Measurements from ENCODE around the gene ATP5MC3.
"Not testable (repeated sequence)": the region's sequence is repeated elsewhere in the genome, so short reads cannot be mapped to it uniquely, and the experiment has no call there.

ATP5MC3 gene

DNA sequence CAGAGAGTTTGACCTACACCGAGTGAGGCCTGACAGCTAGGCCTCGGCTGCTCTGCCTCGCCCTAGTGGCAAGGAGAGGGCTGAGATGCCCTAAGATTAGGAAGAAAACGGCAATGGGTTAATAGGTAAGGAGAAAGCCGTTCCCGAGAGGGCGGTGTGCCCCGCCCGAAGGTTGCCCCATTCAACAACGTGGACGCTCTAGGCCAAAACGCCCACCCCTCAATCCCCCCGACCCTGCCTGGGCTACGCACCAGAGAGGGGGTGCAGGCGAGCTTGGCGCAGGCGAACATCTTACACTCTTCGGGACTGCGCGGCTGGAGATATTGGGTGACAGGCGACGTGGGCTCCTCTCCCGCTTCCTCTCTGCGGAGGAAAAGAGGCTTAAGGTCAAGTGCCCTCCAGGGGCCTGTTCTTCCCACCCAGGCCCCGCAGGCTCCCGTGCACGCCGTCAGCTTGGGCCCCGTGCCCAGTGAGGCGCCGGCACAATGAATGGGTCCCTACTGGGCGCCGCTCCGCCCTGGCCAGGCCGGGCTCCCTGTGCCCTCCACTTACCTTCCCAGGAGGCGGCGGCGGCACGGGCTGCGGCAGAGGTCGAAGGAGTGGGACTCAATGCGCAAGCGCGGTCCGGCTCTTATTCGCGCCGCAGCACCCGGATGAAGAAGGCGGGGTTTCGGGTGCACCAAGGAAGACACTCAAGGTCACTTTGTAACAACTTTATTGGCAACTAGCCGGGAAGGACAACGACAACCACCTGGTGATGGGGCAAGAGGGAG, at the start of gene ATP5MC3:
Gene ATP5MC3 (minus strand): TSS at position 607 of the 773 bp plus-strand sequence. CDS start 317 bp downstream, at position 290.
- peak; percentile 89 for DNase-seq

DNA sequence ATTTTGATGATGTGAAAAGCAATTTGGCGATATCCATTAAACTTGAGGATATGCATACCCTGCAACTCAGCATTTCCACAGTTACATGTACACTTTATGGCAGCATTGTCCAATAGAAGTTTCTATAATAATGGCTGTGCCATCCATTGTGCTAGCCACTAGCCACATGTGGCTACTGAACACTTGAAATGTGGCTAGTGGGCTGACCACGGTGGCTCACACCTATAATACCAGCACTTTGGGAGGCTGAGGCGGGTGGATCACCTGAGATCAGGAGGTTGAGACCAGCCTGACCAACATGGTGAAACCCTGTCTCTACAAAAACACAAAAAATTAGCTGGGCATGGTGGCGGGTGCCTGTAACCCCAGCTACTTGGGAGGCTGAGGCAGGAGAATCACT, 47.1 kb upstream of the ATP5MC3 start:
- not testable (repeated sequence) for DNase-seq

DNA sequence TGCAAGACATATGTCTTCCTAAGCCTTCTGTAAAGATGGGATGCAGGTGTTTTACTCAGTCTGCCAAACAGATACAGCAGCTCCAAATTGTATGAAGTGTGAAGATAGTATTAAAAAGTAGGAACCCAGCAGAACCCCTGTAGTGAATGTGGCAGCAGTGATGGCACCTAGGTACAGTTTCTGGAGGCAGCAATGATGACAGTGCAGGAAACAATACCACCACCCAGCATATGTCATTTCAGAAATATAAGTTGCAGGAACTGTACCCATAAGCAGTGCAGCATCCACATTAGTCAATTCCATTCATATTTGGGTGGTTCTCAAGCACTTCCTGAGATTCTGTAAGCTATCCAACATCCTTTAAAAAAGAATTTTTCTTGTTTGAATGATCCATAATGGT, 46.7 kb upstream of the ATP5MC3 start:
- no peak for DNase-seq

GRCh38 chr2:175227393-175227792, 45.9 kb upstream of the ATP5MC3 start:
- no peak for DNase-seq

GRCh38 chr2:175220075-175220474, 38.6 kb upstream of the ATP5MC3 start:
- DNase-seq = no peak

- DNase-seq = no peak
Observed at GRCh38 chr2:175218551-175218950, 37.0 kb upstream of the ATP5MC3 start.

GRCh38 chr2:175207741-175208438, 26.4 kb upstream of the ATP5MC3 start:
- no peak for DNase-seq

DNA sequence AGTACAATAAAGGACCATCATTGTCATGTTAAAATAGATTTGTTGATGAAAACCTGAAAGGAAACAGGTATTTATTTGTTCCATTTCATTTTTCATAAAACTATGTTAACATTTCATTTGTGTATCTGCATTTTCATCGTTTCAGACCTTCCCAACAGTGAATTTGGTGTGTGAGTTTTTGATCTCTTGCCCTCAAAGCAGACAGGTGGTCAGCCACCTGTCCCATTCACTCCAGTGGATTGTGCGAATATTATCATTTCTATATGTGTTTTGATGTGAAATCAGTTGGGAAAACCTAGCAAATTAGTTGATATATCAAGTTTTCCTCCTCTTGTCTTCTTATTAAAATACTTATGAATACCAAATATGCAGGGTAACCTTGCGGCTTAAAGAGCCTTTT, 25.4 kb upstream of the ATP5MC3 start:
- no peak for DNase-seq

GRCh38 chr2:175205523-175205922, 24.0 kb upstream of the ATP5MC3 start:
- no peak for DNase-seq

GRCh38 chr2:175203621-175204496, 22.3 kb upstream of the ATP5MC3 start:
- no peak for DNase-seq

DNA sequence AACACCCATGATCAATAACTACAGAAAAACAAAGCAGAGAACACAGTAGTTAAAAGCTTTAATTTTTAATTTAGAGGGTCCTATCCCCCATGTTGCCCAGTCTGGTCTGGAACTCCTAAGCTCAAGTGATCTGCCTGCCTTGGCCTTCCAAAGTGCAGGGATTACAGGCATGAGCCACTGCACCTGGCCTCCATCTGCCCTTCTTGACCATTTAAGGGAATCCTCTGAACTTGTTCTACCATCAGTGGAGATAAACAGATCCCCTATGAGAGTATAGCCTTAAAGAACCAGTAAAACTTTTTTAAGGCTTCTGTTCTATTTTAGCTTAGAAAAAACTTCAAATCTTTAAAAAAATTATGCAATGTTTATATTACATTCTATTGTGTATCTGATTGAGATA, 13.5 kb upstream of the ATP5MC3 start:
- no peak for DNase-seq

- no peak for DNase-seq
Observed at GRCh38 chr2:175188761-175189160, 7.3 kb upstream of the ATP5MC3 start.

DNA sequence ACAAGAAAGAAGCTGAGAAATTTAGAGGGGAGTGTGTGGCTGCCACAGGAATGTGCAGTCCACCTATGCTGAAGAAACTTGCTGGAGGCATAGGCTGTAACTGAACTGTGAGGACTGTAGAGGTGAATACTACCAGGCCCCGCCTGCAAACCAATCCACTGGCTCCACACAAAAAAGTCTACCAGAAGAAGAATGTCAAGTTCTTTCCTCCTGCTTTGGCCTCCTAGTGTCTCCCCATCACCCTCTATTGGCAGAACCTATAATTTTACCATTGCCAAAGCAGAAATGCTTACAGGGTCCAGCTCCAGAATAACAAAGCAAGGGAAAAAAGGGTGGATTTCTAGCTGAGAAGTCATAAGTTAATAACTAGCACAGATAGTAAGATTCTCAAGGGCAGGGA, 5.9 kb upstream of the ATP5MC3 start:
- no peak for DNase-seq

DNA sequence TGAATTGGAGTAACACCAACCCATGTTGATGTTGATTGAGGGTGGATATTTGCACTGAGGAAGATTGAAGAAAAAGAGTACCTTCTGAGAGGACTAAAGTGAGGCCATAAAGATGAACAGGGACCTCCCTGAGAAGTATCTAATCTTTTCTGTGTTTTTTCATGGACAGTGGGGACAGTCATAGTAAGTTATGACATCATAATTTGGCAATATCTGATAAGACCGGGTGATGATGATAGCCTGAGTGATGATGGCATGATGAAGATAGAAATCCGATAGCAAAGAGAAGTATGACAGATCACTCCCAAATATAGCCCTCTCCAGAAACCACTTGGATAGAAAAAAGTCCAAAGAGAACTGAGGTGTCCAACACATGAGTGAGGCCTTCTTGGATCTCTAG, 2.2 kb upstream of the ATP5MC3 start:
- DNase-seq = no peak

DNA sequence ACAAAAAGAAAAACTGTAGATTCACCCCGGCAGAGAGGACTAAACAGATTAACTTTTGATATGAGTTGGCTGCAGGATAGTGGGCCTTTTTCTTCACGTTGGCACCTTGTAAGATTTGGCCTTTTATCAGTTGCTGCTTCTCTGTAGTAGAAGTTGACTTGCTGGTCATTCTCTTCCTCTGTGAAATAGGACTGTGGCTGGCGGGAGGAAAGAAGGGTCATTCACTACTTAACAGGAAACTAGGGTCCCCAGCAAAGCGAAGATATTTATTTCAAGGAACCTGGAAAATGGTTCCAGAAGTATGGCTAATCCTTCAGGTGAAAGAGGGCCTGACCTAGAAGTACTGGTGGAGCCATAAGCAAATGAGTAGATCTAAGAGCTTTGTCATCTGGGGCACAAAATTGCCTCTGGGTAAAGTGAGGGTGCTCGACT, 383 bp upstream of the ATP5MC3 start:
- DNase-seq = no peak

- DNase-seq = no peak
Observed at GRCh38 chr2:175180701-175181103, 808 bp downstream of the ATP5MC3 start.

GRCh38 chr2:175176624-175177023, 4.9 kb downstream of the ATP5MC3 start:
- DNase-seq = no peak

DNA sequence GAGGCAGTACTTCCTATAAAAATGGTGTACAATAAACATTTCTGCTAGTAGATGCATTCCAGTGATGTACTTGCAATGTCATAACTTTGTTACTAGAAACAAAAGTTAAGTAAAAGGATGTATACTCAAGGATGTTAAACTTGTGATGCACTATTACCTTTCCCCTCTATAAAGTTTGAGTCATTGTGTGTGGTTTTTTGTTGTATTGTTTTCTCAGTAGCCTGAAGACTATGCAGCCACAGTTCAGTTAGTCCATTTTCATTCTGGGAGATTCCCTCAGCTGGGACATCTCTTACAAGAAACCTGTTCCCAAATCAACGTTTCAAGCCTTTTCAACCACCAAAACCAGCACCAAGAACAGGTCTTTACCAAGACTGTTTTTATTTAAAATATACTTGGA, 5.6 kb downstream of the ATP5MC3 start:
- DNase-seq = no peak

DNA sequence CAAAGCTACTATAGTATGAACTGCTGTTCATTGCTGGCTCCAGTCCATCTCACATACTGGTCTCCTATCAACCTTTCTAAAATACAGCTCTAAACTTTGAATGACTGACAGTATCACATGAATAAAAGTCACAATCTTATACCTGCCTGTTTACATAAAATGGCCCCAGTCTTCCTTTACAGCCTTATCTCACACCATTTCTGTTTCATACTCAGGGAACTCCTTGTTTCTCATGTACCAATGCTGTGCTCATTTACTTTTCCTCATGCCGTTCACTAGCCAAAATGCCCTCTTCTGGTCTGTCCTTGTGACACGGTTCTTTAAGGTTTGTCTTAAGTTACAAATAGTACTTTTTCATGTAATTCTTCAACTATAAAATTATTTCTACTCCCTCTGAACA, 6.2 kb downstream of the ATP5MC3 start:
- no peak for DNase-seq

- no peak for DNase-seq
Observed at GRCh38 chr2:175170659-175171304, 10.7 kb downstream of the ATP5MC3 start.

DNA sequence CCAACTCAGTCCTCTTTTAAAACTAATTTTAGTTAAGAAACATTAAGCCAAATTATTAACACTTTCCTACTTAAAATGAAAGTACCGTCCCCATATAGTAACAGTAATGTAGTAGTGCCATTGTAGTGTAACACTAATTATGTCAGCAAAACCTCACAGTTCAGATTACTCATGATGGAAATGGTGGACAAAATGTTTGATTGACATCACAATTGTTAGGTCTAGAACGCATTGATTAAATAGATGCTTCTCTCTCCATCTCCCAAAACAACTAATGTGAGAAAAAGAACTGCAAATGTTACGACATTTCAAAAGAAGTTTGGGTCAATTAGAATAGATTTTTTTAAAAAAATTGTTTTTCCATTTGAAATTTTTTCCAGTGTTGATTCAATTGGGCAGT, 12.3 kb downstream of the ATP5MC3 start:
- DNase-seq = no peak

GRCh38 chr2:175168564-175168945, 13.0 kb downstream of the ATP5MC3 start:
- DNase-seq = no peak
